Dermis microvascular lymphatic vessel endothelial cell (primary cell): ENCODE results near the gene ADCY1. TPM values are rescaled to one million over a fixed set of nuclear protein-coding genes. Genes with fewer than 3 reads are reported as not detected.
"Not testable (repeated sequence)": the region's sequence is repeated elsewhere in the genome, so short reads cannot be mapped to it uniquely, and the experiment has no call there.

Source experiments
- DNase-seq, 2 donors: peaks; one replicate each; pipeline versions ENCODE4 v3.0.0 to v3.0.0-alpha.2; 2010; ENCODE audit warnings: low read depth in 2 of 2
- total RNA-seq: library from RNA; depleted of rRNA; stranded (reverse); fragments of >200 nt; gene quantifications from 2 replicates; pipeline ENCODE4 v1.2.1, GENCODE V29; 2014

ADCY1 gene
- total RNA-seq, 1 donor from 2014 or later: 0.51 TPM

DNA sequence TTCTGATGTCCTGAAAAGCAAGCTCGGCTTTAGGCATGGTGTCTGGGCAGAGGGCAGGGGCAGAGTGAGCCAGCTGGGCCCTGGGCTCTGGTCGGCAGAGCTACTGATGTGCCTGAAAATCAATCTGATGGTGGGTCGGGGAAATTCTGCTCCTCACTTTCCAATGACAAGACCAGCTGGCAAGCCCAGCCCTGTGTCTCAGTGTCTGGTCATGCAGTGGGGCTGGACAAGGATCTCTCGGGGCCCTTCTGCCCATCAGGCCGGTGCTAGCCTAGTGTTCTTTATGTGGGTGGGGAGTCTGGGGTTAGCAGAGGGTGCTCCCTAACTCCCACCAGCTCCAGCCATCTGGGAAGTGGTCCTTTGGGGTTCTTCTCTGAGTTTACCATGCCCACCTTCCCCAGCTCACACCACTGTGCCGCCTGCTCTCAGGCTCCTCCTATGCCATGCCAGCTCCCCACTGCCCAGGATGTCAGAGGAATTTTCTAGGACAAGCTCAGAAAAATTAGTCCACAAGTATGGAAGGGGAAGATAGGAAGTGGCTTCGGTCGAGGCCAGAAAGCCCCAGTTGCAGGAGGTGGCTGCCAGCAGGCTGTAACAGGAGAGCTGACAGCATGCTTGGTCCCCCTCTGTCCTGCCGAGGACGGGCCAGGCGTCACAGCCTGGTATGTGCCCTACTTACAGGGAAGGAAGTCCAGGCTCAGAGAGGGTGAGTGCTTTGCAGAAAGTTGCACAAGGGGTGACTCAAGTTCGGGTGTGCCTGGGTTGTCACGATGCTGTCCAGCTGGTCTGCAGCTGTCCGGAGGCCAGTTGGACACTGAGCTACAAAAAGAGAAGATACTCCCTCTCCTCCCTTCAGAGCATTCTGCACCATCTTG lies 135.2 kb downstream of the ADCY1 start:
- DNase-seq: no peak

DNA sequence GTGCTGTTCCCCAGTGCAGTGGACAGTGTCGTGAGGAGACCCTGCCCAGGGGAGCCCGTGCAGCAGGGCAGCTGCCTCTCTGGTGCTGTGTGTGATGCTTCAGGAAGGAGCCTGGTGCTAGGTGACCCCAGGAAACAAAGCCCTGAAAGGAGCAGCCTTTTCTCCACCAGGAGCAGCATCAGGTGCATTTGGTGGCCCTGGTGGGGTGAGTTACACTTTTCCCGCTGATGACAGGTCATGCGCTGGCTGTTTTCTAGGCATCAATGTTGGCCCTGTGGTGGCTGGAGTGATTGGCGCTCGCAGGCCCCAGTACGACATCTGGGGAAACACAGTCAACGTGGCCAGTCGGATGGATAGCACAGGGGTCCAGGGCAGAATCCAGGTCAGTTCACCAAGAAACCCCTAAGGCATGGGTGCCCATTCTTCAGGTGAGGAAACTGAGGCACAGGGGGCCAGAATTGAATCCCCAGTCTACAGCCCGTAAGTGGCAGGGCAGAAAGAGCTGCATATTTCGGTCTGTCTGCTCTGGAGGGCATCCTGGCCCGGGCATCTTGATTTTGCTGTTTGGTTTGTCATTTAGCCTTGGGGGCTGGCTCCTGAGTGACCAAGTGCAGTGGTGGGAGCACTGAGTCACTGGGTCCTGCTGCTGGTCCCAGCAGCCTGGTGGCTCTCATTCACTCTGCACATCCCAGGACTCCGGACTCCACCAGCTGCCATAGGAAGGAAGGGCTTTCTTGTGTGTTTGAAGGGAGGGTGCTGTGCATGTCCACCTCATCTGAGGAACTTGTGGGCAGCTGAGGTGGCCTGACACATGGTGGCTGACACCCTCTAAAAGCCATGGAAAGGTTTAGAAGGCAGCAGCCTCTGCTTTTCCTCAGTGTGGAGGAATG lies 136.3 kb downstream of the ADCY1 start:
- DNase-seq: no peak

DNA sequence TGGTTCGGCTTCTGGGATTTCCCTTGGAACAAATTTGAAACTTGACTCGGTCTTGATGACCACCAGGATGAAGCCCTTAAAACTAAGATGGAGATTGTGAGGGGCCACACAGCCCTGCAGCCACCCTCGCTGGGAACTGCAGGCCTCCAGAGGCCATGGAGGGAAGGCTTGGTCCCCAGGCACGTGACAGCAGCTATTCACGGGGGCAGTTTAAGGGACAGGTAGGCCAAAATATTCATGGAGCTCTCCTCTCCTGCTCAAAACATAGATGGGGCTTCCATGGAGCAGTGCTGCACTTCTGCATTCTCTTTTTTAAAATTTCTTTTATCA lies 137.0 kb downstream of the ADCY1 start:
- no peak for DNase-seq

DNA sequence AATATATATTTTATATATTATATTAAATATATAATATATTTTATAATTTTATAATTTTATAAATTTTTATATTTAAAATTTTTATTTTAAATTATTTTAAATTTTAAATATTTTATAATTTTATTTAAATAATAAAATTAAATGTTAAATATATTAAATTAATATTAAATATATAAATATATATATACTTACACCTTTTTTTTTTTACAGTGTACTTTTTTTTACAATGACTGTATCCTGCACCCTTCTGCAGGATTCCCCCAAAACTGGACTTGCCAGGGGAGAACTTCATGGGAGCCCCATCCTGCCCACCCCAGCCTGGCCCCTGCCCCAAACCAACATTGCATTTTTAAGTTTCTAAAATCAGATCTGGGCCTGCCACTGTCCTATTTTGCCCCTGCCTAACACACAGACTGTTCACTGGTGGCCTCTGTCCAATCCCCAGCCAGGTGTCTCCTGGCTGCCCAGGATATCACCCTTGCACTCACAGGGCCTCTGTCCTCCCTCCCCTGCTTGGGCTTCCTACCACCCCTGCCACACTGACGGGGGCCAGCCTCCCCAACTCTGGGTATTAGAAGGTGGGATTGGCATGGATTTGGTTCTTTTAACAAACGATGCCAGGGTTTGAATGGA lies 138.0 kb downstream of the ADCY1 start:
- no peak for DNase-seq

DNA sequence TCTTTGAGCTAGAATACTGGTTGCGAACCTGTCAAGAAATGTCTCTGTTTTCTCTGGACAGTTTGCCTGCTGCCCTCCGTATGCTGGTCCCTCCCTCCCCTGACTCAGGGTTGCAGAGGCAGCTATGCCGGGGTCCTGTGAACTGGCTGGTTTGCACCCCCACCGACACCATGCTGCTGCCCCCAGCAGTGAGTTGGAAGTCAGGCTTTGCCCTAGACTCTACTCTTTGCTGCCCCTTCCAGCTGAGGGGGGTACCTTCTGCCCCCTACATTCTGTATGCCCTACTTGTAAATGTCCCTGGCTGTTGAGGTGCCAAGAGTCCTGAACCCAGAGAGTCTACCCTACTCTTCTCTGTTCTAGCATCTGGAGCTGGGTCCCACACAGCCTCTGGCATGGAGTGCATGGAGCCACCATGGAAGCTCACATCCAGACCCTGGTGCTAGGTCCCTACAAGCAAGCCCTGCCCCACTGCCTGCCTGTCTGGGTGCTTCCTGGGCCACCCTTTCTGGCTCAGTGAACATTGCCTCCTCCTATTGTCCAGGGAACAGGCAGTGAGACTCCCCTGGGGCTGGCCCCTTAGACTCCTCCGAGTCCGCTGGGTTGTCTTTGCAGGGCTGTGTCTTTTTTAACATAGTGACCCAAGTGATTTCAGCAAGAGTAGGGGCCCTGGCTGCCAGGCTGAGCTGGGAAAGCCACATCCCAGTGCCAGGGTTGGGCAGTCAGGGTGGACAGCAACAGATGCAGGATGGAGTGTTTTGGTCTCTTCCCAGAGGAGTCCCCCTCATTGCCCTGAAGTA lies 138.9 kb downstream of the ADCY1 start:
- DNase-seq: no peak

DNA sequence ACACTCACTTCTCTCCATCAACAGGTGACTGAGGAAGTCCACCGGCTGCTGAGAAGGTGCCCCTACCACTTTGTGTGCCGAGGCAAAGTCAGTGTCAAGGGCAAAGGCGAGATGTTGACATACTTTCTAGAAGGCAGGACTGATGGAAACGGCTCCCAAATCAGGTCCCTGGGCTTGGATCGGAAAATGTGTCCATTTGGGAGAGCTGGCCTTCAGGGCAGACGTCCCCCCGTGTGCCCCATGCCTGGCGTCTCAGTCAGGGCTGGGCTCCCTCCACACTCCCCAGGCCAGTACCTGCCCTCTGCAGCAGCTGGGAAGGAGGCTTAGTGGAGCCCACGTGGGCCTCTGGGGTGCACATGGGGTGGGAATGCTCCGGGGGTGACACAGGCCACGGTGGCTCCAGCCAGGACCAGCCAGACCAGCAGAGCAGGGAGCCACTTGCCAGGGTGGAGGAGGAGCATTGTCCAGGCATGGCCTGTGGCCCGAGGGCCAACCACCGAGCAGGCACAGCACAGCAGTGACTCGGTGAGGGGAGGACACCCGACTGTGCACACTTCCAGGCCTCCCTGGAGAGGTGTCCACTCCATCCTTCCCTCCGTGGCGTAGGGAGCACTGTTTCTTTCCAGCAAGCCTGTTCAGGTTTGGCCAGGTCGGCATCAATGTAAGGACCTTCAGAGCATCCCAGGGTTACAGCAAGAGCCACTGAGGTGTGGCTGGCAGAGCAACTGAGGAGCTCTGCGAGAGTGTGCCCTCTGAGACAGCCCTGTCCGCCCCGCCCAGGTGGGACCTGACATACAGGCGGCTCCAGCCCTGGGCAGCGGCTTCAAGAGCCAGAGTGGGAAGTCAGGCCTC lies 139.7 kb downstream of the ADCY1 start:
- DNase-seq: no peak

DNA sequence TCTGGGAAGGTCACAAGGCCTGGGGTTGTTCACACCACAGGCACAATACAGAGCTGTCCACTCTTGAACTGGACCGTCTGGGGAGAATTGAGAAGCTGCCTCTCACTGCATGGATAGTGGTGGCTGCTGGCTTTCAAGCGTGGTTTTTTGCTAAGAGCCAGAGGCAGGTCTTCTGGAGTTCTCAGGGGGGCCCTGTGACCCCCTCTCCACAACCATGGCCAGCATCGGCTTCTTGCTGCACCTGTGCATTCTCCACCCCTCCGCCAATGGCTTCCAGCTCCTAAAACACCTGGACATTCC lies 140.3 kb downstream of the ADCY1 start:
- DNase-seq: no peak

DNA sequence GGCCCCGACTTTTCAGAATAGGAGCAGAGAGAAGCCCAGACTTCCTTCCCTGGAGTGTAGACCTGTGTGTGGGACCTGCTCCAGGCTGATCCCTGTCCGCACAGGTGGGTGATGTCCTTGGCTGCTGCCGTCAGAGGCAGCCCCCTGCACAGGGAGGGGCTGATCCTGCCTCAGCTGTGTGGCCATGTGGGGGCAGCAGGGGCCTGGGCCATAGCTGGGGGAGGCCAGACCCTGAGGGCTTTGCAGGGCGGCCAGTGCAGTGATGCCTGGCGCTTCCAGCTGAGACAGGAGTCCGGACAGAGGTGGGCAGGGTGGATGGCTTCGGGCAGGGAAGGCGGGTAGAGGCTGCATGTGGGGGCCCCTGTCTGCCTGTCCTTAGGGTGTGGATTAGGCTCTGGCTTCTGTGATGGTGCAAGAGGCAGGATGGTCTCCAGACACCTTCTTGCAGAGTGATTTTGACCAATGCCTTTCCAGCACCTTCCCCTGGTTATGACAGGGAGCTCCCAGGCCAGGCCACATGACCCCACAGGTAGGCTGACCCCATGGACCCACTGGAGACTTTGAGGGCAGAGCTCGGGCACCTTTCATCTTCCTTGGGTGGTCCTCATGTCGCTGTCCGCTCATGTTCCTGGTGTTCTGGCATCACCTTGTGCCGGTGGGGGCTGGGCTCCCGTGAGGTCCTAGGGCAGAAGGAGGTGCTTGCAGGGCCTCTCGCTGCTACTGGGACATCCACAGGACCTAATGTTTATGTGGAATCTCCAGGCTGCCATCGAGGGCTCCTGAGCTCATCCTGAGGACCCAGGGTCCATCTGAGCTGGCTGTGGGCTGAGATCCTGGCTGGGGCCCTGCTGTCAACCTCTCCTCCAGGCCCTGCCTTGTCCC lies 141.5 kb downstream of the ADCY1 start:
- DNase-seq: no peak

DNA sequence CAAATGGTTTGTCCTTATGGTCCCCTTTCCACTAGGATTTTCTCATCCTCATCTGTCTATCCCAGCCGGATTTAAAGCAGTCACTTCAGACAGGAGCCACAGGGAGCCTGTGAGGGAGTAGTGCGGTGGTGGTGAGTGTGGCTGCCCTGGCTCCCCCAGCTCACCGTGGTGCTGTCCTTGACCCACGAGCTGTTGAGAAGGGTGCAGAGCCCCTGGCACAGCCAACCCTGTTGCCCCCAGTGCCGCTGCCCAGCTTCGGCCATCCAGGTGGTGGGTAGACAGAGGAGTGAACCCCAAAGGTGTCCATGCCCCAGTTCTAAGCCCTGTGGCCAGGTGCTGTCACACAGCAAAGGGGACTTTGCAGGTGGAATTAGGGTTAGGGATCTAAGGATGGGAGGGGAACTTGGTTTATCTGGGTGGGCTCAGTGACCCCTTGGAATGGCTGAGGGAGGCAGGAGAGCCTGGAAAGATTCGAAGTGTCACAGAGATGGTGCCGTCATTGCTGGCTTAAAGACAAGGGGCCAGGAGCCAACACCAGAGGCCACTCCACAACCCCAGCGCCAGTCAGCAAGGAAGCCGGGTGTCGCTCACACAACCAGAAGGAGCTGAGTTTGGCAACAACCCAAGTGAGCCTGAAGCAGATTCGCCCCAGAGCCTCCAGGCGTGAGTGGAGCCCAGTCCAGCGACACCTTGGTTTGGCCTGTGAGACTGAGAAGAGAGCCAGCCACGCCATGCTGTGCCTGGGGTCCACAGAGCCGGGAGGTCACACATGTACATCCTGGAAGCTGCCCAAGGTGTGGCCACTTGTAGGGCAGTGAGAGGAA lies 142.4 kb downstream of the ADCY1 start:
- DNase-seq: no peak

DNA sequence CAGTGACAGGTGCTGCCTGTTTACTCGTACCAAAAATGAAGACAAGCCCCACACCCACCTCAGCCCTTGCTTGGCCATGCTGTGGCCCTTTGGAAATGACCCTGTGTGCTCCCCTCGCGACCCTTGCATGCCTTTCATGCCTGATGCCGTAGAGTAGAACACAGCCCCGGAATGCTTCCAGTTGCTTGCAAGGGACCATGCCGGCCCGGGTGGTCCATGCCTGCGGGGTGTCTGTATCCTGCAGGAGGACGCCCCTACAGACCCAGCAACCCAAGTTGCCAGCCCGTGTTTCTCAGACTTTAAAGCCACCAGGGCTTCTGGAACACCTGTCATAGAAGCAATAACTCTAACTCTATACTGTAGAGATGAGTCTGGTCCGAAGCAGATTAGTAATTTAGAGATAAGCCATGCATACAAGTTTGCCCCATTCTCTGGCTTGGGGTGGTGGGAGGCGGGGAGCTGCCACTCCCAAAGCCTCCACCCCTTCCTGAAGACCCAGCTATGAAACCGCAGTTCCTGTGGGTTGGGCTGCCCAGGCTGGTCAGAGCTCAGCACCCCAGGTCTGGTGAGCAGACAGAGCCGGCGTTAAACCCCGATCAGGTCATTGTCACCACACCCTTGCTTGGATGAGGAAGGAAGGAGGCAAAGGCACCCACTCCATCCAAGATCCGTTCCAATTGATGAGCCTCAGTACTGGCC lies 143.5 kb downstream of the ADCY1 start:
- DNase-seq: no peak

DNA sequence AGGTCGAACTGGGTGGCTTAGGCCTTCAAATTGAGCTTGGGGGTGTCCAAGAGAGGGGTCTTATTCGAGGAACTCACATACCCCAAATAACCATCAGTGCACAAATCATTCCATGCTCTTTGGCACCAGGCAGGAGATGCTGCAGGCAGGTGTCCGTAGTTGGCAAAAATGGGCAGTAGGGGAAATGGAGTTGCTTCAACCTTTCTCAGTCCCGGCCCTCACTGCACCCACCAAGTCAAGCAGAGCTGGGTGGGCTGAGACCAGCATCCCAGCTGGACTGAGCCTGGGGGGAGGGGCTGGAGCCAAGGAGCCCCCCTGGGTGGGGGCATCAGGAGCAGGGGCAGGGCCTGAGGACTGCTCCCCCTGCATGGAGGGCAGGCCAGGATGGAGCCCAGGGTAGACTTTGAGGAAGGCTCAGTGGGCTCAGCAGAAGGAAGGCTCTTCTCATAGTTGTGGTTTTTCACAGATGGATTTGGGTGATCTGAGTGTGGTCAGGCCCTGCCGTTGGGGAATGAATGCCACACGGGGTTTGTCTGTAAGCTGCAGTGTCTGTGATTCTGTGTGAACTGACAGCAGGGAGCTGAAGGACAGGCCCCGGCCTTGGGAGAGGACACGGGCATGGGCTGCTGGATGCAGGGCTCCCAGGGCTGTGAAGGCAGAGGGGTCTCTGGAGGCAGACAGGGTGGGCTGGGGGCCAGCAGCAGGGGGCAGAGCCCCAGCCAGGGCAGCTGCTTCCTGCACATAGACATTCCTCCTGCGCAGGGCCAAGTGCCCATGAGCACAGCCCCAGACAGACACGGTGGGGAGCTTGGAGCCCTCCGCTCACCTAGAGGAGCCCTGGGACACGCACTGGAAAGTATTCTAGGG lies 144.5 kb downstream of the ADCY1 start:
- DNase-seq: no peak

DNA sequence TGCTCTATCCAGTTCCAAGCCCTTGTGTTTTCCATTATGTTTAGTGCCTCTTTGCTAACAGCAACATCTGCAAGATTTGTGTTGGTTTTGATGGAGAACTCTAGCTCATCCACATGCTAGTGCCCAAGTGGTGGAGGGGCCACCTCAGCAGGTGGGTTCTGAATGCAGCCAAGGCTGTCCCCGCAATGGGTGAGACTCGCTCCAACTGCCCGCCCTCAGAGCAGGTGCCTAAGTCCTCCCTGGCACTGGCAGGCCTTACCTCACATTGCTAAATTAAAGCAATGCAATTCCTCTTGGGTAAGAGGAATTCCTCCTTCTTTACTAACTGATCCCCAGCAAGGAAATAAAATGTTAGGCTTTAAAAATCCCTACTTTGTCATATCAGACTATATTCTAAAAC lies 146.8 kb downstream of the ADCY1 start:
- no peak for DNase-seq

DNA sequence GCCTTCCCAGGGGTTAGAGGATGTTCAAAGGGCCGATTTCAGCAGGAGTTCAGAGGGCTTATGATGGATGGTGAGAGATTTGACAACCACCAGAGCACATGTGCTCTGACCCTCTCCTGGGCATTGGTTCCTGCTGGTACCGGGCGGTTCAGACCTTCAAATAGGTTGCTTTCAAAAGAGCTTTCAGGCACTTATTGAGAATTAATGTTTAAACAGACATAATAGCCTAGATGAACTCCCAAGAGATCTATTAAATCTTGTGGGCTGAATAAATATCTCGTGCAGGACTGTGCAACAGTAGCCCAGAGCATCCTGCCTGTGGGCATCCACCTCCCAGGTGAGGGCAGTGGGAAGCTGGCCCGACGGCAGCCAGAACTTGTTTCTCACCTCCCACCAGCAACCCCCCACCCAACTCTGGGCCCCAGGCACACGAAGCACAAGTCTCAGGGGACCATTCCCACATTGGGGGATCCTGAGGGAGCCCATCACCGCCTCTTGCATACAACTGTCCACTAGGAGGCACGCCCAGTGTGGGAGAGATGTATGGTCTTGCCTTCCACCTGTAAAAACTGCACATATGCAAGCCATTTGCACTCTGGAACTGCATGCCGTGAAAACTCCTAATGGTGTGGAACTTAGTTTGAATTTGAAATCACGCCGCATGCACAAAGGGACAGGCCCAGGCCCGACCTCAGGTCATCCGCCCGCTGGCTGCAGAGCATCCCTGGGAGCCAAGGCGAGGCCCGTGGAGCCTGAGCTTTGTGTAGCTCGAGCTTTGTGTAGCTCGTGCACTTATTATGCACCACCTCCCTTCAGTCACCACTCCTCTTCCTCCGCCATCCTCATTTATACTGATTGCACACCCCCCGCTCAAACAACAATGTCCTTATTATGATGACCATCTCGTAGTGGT lies 147.8 kb downstream of the ADCY1 start:
- no peak for DNase-seq

DNA sequence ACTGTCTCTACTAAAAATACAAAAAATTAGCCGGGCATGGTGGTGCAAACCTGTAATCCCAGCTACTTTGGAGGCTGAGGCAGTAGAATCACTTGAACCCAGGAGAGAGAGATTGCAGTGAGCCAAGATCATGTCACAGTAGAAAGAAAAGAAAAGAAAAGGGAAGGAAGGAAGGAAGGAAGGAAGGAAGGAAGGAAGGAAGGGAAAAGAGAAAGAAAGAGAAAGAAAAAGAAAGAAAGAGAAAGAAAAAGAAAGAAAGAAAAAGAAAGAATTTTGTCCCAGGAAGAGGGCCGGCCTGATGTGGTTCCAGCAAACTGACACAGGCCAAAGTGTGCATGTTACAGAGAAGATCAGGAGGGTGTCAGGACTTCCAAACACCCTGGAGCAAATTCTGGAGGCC lies 151.1 kb downstream of the ADCY1 start:
- not testable (repeated sequence) for DNase-seq

DNA sequence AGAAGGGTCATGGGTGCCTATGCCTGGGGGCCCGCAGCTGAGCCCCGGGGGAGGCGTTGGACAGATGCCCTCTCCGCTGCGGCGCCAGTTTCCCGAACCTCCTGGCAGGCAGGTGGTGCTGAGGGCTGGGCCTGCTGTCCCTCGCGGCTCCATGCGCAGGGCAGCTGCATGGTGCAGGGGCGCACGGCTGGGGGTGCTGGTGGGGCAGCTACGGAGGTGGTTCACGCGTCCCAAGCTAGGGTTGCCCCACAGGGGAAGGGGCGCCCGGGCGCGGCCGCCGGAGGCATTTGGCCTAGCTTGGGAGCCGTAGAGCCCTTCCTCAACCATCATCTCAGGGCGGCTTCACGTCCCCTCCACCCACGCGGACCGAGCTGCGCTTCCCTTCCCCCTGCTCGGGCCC lies 152.7 kb downstream of the ADCY1 start:
- DNase-seq: no peak
